GM12878 (cell line): ENCODE measurements around the gene HS6ST1. TPM values are rescaled to one million over a fixed set of nuclear protein-coding genes. Genes with fewer than 3 reads are reported as not detected.

Experiments used
- ATAC-seq: fragments of 200-7000 bp; cut with Tn5 transposase; 3 replicates; pipeline ENCODE4 v1.9.1; 2020; ENCODE audit warnings: mild to moderate bottlenecking, moderate library complexity
- BruUV-seq: library from RNA; stranded (reverse); fragments of 400-500 nt; replicated peaks from 2 replicates; lab custom pipeline; 2021; lab: Mats Ljungman, UMichigan
- CTCF ChIA-PET: fragments of 300-600 bp; sonication (Branson Sonifier 250); formaldehyde crosslinking; extraction: SDS; loops from one replicate; lab custom pipeline; 2021; ENCODE audit warnings: inconsistent platforms; lab: Yijun Ruan, JAX
- POLR2A ChIA-PET: fragments of 350-600 bp; formaldehyde crosslinking; extraction: SDS; loops from one replicate; lab custom pipeline; 2021; ENCODE audit warnings: inconsistent platforms; lab: Charles Lee
- RAD21 ChIA-PET: fragments of 300-600 bp; sonication (Branson Sonifier 250); formaldehyde crosslinking; loops from one replicate; lab custom pipeline; 2023; ENCODE audit warnings: antibody characterized with exemption; ENCODE audit not compliant: unreplicated experiment; lab: Charles Lee
- SMC1A ChIA-PET: fragments of 300-600 bp; sonication (Branson Sonifier 250); formaldehyde crosslinking; loops from one replicate; lab custom pipeline; 2023; ENCODE audit not compliant: unreplicated experiment, uncharacterized antibody; lab: Charles Lee
- DNase-seq: peaks from one replicate; pipeline ENCODE4 v3.0.0-alpha.2; 2011; ENCODE audit warnings: low read depth, low spot score
- FAIRE-seq: peaks from 3 replicates; lab custom pipeline; 2011; peaks lifted over from hg19 to GRCh38; lab: Jason Lieb, UNC
- H2AFZ ChIP-seq: 2 replicates; pipeline ENCODE4 v1.6.0; 2011; ENCODE audit warnings: low read depth, low read length, control low read depth; ENCODE audit not compliant: control insufficient read depth
- H3K27ac ChIP-seq: 2 replicates; pipeline ENCODE4 v1.5.1; 2011; ENCODE audit warnings: control low read depth; ENCODE audit not compliant: control insufficient read depth, insufficient read depth
- H3K27me3 ChIP-seq, 2 experiments: replicated peaks in 1 of 2; 2 replicates each; pipeline versions ENCODE4 v1.6.0 to v1.6.1; 2011; ENCODE audit warnings: low read length in 1 of 2; ENCODE audit not compliant: control insufficient read depth in 2 of 2, insufficient read depth in 2 of 2
- H3K36me3 ChIP-seq, 2 experiments: 2 replicates each; pipeline ENCODE4 v1.5.1; 2011; ENCODE audit warnings: low read length in 1 of 2; ENCODE audit not compliant: control insufficient read depth in 2 of 2, insufficient read depth in 2 of 2
- H3K4me1 ChIP-seq: 2 replicates; pipeline ENCODE4 v1.6.1; 2011; ENCODE audit warnings: mild to moderate bottlenecking, low read length, moderate library complexity, mixed read lengths; ENCODE audit not compliant: control insufficient read depth, insufficient read depth
- H3K4me2 ChIP-seq: 2 replicates; pipeline ENCODE4 v1.6.0; 2011; ENCODE audit warnings: control low read depth; ENCODE audit not compliant: control insufficient read depth, insufficient read depth
- H3K4me3 ChIP-seq: fragments of 200-600 bp; sonication (generic); 2 replicates; pipeline ENCODE4 v1.5.1; 2016
- H3K79me2 ChIP-seq: 2 replicates; pipeline ENCODE4 v1.6.0; 2011; ENCODE audit warnings: low read length; ENCODE audit not compliant: control insufficient read depth, insufficient read depth
- H3K9ac ChIP-seq: 2 replicates; pipeline ENCODE4 v1.8.0; 2011; ENCODE audit warnings: low read length, control low read depth, mixed read lengths; ENCODE audit not compliant: control insufficient read depth, insufficient read depth
- H3K9me3 ChIP-seq: replicated peaks from 3 replicates; pipeline ENCODE4 v1.5.1; 2011; ENCODE audit warnings: mild to moderate bottlenecking, low read length; ENCODE audit not compliant: control insufficient read depth, insufficient read depth
- H4K20me1 ChIP-seq: 2 replicates; pipeline ENCODE4 v1.6.0; 2011; ENCODE audit not compliant: control insufficient read depth, insufficient read depth
- EGR1 ChIP-seq, 2 experiments: IDR thresholded peaks; 1 replicate in 1 of 2; 2 replicates in 1 of 2; pipeline ENCODE4 v1.6.1; 2011 to 2012; ENCODE audit warnings: low read depth in 2 of 2, low read length in 2 of 2, borderline replicate concordance in 1 of 2, mild to moderate bottlenecking in 1 of 2, moderate library complexity in 1 of 2
- ETV6 ChIP-seq, 2 experiments: fragments of 450-650 bp in 1 of 2; IDR thresholded peaks in 1 of 2; conservative IDR thresholded peaks in 1 of 2; 2 replicates each; pipeline ENCODE4 v1.6.1; 2014; ENCODE audit warnings: antibody characterized with exemption in 1 of 2, borderline replicate concordance in 1 of 2, low read depth in 1 of 2, mild to moderate bottlenecking in 1 of 2, moderate library complexity in 1 of 2
- IKZF1 ChIP-seq: fragments of 450-650 bp; conservative IDR thresholded peaks from 2 replicates; pipeline ENCODE4 v1.6.1; 2017; ENCODE audit warnings: antibody characterized with exemption, mild to moderate bottlenecking
- KDM1A ChIP-seq: fragments of 200-600 bp; sonication (generic); IDR thresholded peaks from 2 replicates; pipeline ENCODE4 v1.6.1; 2016; ENCODE audit warnings: borderline replicate concordance
- MYC ChIP-seq: IDR thresholded peaks from 2 replicates; pipeline ENCODE4 v1.6.1; 2011; ENCODE audit warnings: mild to moderate bottlenecking, low read length, moderate library complexity, inconsistent platforms; ENCODE audit not compliant: insufficient read depth, insufficient replicate concordance, insufficient read length, severe bottlenecking
- NR2C1 ChIP-seq: fragments of 450-650 bp; IDR thresholded peaks from 2 replicates; pipeline ENCODE4 v1.6.1; 2017; ENCODE audit warnings: antibody characterized with exemption, mild to moderate bottlenecking, moderate library complexity
- PAX8 ChIP-seq: fragments of 450-650 bp; IDR thresholded peaks from 2 replicates; pipeline ENCODE4 v1.6.1; 2017; ENCODE audit warnings: mild to moderate bottlenecking, moderate library complexity
- RUNX3 ChIP-seq: IDR thresholded peaks from 2 replicates; pipeline ENCODE4 v1.6.1; 2012; ENCODE audit warnings: low read length, inconsistent platforms
- SREBF2 ChIP-seq: IDR thresholded peaks from 2 replicates; pipeline ENCODE4 v1.6.1; 2012; ENCODE audit warnings: mild to moderate bottlenecking, low read length
- TCF3 ChIP-seq: IDR thresholded peaks from 2 replicates; pipeline ENCODE4 v1.6.1; 2012; ENCODE audit warnings: low read depth, mild to moderate bottlenecking, low read length, borderline replicate concordance; ENCODE audit not compliant: insufficient read depth
- WRNIP1 ChIP-seq: IDR thresholded peaks from 2 replicates; pipeline ENCODE4 v1.6.1; 2011; ENCODE audit warnings: low read depth, low read length, improper control_type of control experiment, borderline replicate concordance
- ZNF217 ChIP-seq: fragments of 450-650 bp; IDR thresholded peaks from 2 replicates; pipeline ENCODE4 v1.6.1; 2017; ENCODE audit warnings: antibody characterized with exemption, mild to moderate bottlenecking
- ZNF622 ChIP-seq: fragments of 450-650 bp; IDR thresholded peaks from 2 replicates; pipeline ENCODE4 v1.6.1; 2017; ENCODE audit warnings: mild to moderate bottlenecking, inconsistent platforms
- WGBS: methylation state at CpG from one replicate; pipeline ENCODE4 v1.1.6; 2016; ENCODE audit warnings: low lambda C conversion rate; ENCODE audit not compliant: insufficient replicate concordance, insufficient coverage; ENCODE audit errors: missing lambda C conversion rate; 5-methylcytosine and 5-hydroxymethylcytosine counted together
- in situ Hi-C: fragments of 300-500 bp; cut with MboI; formaldehyde crosslinking; loops from 9 replicates; pipeline ENCODE4 v1.14.3; 2018; ENCODE audit warnings: mixed read lengths
- intact Hi-C: fragments of 100-400 bp; cut with micrococcal nuclease; formaldehyde crosslinking; loops from one replicate; pipeline ENCODE4 v1.14.2; 2022; ENCODE audit not compliant: unreplicated experiment
- polyA plus RNA-seq, 11 experiments: library from polyadenylated mRNA; depleted of rRNA in 4 of 11; unstranded in 6 of 11; stranded (reverse) in 5 of 11; fragments of >200 nt; fragmentation: Nextera tagmentation in 4 of 11; fragmentation: Illumina TruSeq in 1 of 11; extraction: Ambion mirVana in 4 of 11; extraction: Trizol in 1 of 11; gene quantifications; 1 replicate in 1 of 11; 2 replicates in 10 of 11; pipeline versions ENCODE4 v1.2.1 to v1.2.3, GENCODE V29; 2011 to 2016; ENCODE audit warnings: inconsistent platforms in 2 of 11, missing spikeins in 2 of 11, low read depth in 1 of 11
- total RNA-seq, 4 experiments: library from RNA; depleted of rRNA in 3 of 4; stranded (reverse); fragments of >200 nt in 3 of 4; fragmentation: Illumina TruSeq in 1 of 4; extraction: Trizol in 1 of 4; gene quantifications; 2 replicates each; pipeline versions ENCODE4 v1.2.1 to v1.2.3, GENCODE V29; 2013 to 2021
- TF ChIP-seq, protein P1 (sequence below): fragments of 150-350 bp; IDR thresholded peaks from 2 replicates; pipeline ENCODE4 v1.6.1; 2016; ENCODE audit warnings: low read depth, low read length

HS6ST1 gene
- total and polyA plus RNA-seq, 10 of the 15 experiments (the other 5 are each of a cell fraction or from before 2014, with no cell fraction given) = 0.48 to 17.0 (median 4.7) TPM

DNA sequence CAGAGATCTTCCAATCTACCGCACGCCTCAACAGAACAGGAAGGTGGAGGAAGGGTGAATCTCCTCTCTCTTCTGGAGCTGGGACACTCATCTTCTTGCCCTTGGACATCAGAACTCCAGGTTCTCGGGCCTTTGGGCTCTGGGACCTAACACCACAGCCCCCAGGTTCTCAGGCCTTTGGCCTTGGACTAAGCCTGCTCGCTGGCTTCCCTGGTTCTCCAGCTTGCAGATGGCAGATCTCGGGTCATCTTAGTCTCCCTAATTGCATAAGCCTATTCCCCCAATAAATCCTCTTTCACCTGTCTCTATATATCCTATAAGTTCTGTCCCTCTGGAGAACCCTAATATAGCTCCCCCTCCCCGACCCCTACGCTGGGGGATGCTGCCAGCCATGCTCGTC lies 14.8 kb downstream of the HS6ST1 start (continued):
- TF ChIP-seq, protein P1, sequence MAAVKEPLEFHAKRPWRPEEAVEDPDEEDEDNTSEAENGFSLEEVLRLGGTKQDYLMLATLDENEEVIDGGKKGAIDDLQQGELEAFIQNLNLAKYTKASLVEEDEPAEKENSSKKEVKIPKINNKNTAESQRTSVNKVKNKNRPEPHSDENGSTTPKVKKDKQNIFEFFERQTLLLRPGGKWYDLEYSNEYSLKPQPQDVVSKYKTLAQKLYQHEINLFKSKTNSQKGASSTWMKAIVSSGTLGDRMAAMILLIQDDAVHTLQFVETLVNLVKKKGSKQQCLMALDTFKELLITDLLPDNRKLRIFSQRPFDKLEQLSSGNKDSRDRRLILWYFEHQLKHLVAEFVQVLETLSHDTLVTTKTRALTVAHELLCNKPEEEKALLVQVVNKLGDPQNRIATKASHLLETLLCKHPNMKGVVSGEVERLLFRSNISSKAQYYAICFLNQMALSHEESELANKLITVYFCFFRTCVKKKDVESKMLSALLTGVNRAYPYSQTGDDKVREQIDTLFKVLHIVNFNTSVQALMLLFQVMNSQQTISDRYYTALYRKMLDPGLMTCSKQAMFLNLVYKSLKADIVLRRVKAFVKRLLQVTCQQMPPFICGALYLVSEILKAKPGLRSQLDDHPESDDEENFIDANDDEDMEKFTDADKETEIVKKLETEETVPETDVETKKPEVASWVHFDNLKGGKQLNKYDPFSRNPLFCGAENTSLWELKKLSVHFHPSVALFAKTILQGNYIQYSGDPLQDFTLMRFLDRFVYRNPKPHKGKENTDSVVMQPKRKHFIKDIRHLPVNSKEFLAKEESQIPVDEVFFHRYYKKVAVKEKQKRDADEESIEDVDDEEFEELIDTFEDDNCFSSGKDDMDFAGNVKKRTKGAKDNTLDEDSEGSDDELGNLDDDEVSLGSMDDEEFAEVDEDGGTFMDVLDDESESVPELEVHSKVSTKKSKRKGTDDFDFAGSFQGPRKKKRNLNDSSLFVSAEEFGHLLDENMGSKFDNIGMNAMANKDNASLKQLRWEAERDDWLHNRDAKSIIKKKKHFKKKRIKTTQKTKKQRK = no peak
- TF ChIP-seq SREBF2 (no peak), KDM1A (no peak), MYC (no peak), WRNIP1 (no peak)

DNA sequence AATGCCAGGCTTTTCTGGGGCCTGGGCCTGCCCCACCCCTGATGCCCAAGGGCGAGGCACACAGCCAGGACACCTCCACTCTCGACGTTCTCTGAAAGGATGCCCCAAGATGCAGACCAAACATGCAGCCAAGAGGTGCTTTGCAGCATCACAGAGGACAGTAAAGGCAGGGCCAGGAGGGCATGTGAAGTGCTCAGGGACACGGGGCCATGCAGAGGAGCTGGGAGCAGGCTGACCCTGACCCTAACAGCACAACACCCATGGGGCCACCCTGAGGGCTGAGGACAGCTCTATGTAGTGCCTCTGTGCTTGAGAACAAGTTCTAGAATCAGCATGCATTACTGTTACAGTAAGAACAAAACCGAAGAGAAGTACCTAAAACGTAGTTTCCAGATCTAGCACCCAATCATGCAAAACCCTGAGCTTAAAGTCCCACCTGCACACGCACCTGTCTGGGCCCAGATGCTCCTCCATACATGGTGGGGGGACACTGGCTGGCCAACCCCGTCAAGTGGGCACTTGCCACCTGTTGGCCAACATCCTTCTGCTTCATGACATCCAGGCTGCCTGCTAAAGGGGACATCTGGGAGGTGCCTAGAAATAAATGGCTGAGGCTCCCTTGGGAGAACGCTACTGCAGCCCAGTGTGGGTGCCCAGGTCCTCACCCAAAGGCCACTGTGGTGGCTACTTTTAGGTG lies 15.4 kb downstream of the HS6ST1 start:
- Histone ChIP-seq H3K79me2 (no peaks in the 10 kb centered on the region; the same call in 1 of the 2 replicates), H3K9ac (no peak overlapping the region), H3K4me2 (no peak overlapping the region), H2AFZ (no peak overlapping the region), H3K4me3 (no peak overlapping the region), H3K4me1 (peaks cover 7% of the 10 kb centered on the region), H4K20me1 (no peaks in the 10 kb centered on the region; the same call in 1 of the 2 replicates), H3K36me3 (no peaks in the 10 kb centered on the region; a peak in 1 of 4 replicates), H3K27me3 (no peaks in the 10 kb centered on the region), H3K27ac (no peak overlapping the region), H3K9me3 (no peaks in the 10 kb centered on the region)
- intact Hi-C loops (no loop called here), in situ Hi-C loops (no loop called here)
- 24% methylated on average over 9 of the region's 9 CpGs for WGBS
- no TSS peak for BruUV-seq
- ChIA-PET SMC1A (no interaction called here), RAD21 (no interaction called here), CTCF (no interaction called here), POLR2A (no interaction called here)
- TF ChIP-seq ETV6 (conservative IDR thresholded peaks at IDR 0.05 in 1 of 2, IDR thresholded peaks at IDR 0.05 in 1 of 2; ENCODE audit: borderline replicate concordance in 1 of 2, low read depth in 1 of 2) (no peak), EGR1 (IDR thresholded peaks at IDR 0.05; ENCODE audit: borderline replicate concordance in 1 of 2, low read depth in 2 of 2, low read length in 2 of 2) (no peak), ZNF217 (no peak), TCF3 (no peak), IKZF1 (no peak), RUNX3 (no peak), NR2C1 (no peak), ZNF622 (no peak), PAX8 (no peak)
- ATAC-seq (no peak), DNase-seq (no peak), FAIRE-seq (no peak)
